Activated B cell treated with CpG ODN at 0.5 μM for 24 hours (primary cell): ENCODE results near the gene APOBEC3F. TPM values are rescaled to one million over a fixed set of nuclear protein-coding genes. Genes with fewer than 3 reads are reported as not detected.
"Not testable (repeated sequence)": the region's sequence is repeated elsewhere in the genome, so short reads cannot be mapped to it uniquely, and the experiment has no call there.

Experiments used
- ATAC-seq: fragments of 200-7000 bp; cut with Tn5 transposase; one replicate; pipeline ENCODE4 v1.10.0; 2021; ENCODE audit warnings: low read depth, mild to moderate bottlenecking, moderate library complexity
- CTCF ChIA-PET: fragments of 350-600 bp; sonication (Branson Sonifier 250); formaldehyde crosslinking; loops from one replicate; lab custom pipeline; 2021; ENCODE audit warnings: antibody characterized with exemption; lab: Charles Lee
- POLR2A ChIA-PET: fragments of 350-600 bp; sonication (Branson Sonifier 250); formaldehyde crosslinking; loops from one replicate; lab custom pipeline; 2021; ENCODE audit warnings: antibody characterized with exemption; lab: Charles Lee
- DNase-seq: peaks from one replicate; pipeline ENCODE4 v3.0.0; 2022
- H3K27ac Mint-ChIP-seq: one replicate; pipeline ENCODE4 v1.8.0; 2020; ENCODE audit warnings: mixed read lengths
- H3K27me3 Mint-ChIP-seq: one replicate; pipeline ENCODE4 v1.8.0; 2021; ENCODE audit warnings: mixed read lengths
- H3K36me3 Mint-ChIP-seq: one replicate; pipeline ENCODE4 v1.8.0; 2021; ENCODE audit warnings: low read depth, mixed read lengths
- H3K4me1 Mint-ChIP-seq: one replicate; pipeline ENCODE4 v1.8.0; 2021; ENCODE audit warnings: mixed read lengths
- H3K4me3 Mint-ChIP-seq: one replicate; pipeline ENCODE4 v1.8.0; 2020; ENCODE audit warnings: mild to moderate bottlenecking, mixed read lengths
- H3K9me3 Mint-ChIP-seq: one replicate; pipeline ENCODE4 v1.8.0; 2020; ENCODE audit warnings: mixed read lengths
- CTCF ChIP-seq: fragments of 200-600 bp; IDR thresholded peaks from one replicate; pipeline ENCODE4 v1.8.0; 2022; ENCODE audit warnings: antibody characterized with exemption, mild to moderate bottlenecking
- intact Hi-C: fragments of 100-400 bp; cut with micrococcal nuclease; formaldehyde crosslinking; loops from one replicate; pipeline ENCODE4 v1.15.1; 2024
- total RNA-seq: library from RNA; stranded (reverse); gene quantifications from 2 replicates; pipeline ENCODE4 v1.2.3, GENCODE V29; 2022

APOBEC3F gene
- total RNA-seq, 1 donor from 2014 or later: 82.4 TPM

- Mint-ChIP-seq H3K4me1 (peaks cover 57% of the 10 kb centered on the region), H3K36me3 (peaks cover 30% of the 10 kb centered on the region), H3K9me3 (no peaks in the 10 kb centered on the region), H3K27me3 (no peaks in the 10 kb centered on the region), H3K27ac (peak within 1 kb of the TSS; percentile 95), H3K4me3 (peak within 1 kb of the TSS; percentile 96)
- intact Hi-C loops: loop anchor here (1.0 to 2.0 kb wide), 5 partner anchors 27 to 138 kb away; partner anchors contain the start of genes APOBEC3F and CBX7
- CTCF ChIA-PET: interaction anchor here (1.0 to 2.4 kb wide), 6 partner anchors 11 to 515 kb away, joined by 4 to 6 read pairs (median 5); no protein-coding TSS in a partner anchor
- TF ChIP-seq CTCF: no peak
- ATAC-seq: peak; percentile 96
- peak; percentile 65 for DNase-seq
- POLR2A ChIA-PET: interaction anchor here (0.5 to 4.1 kb wide), 18 partner anchors 10 to 732 kb away, joined by 3 to 24 read pairs (median 4); partner anchors contain the start of genes APOBEC3G and CBX7
Measured at GRCh38 chr22:39013942-39014722, 26.5 kb upstream of the APOBEC3F start, which contains the start of gene APOBEC3C. APOBEC3C (plus strand) TSS chr22:39014257; CDS start chr22:39014363, 106 bp downstream.

- ATAC-seq, H3K27me3 Mint-ChIP-seq, H3K9me3 Mint-ChIP-seq, DNase-seq: not testable (repeated sequence)
- peak overlapping the region; percentile 96 for H3K4me3 Mint-ChIP-seq
- H3K27ac Mint-ChIP-seq: peak overlapping the region; percentile 95
- peaks cover 33% of the 10 kb centered on the region for H3K36me3 Mint-ChIP-seq
- peaks cover 61% of the 10 kb centered on the region for H3K4me1 Mint-ChIP-seq
- ChIA-PET CTCF (interaction anchor here (1.5 to 2.4 kb wide), 2 partner anchors 100 to 107 kb away, joined by 5 to 6 read pairs; no protein-coding TSS in a partner anchor), POLR2A (interaction anchor here (0.6 to 4.1 kb wide), 11 partner anchors 9 to 731 kb away, joined by 3 to 24 read pairs (median 5); partner anchors contain the start of gene CBX7)
- intact Hi-C loops: loop anchor here (1.0 to 2.0 kb wide), 5 partner anchors 26 to 138 kb away; partner anchors contain the start of genes APOBEC3F and CBX7
Measured at GRCh38 chr22:39014723-39015121, 25.9 kb upstream of the APOBEC3F start.

GRCh38 chr22:39016592-39016991 lies 24.1 kb upstream of the APOBEC3F start:
- intact Hi-C loops: no loop called here
- H3K27ac Mint-ChIP-seq: peak overlapping the region; percentile 7
- CTCF ChIA-PET: no interaction called here

GRCh38 chr22:39017596-39018365 lies 22.9 kb upstream of the APOBEC3F start:
- Mint-ChIP-seq H3K27me3 (no peaks in the 10 kb centered on the region), H3K4me3 (no peak overlapping the region), H3K27ac (peak overlapping the region; percentile 72), H3K36me3 (peaks cover 44% of the 10 kb centered on the region), H3K4me1 (peaks cover 62% of the 10 kb centered on the region), H3K9me3 (no peaks in the 10 kb centered on the region)
- POLR2A ChIA-PET: no interaction called here
- no peak for ATAC-seq
- TF ChIP-seq CTCF: no peak
- CTCF ChIA-PET: no interaction called here
- intact Hi-C loops: no loop called here
- DNase-seq: no peak

More at GRCh38 chr22:39016592-39016991, 24.1 kb upstream of the APOBEC3F start:
- DNase-seq (no peak), ATAC-seq (no peak)
- Mint-ChIP-seq H3K36me3 (peaks cover 36% of the 10 kb centered on the region), H3K4me1 (peaks cover 62% of the 10 kb centered on the region), H3K4me3 (peak overlapping the region; percentile 38), H3K9me3 (no peaks in the 10 kb centered on the region), H3K27me3 (no peaks in the 10 kb centered on the region)
- POLR2A ChIA-PET: interaction anchor here (1.2 to 2.0 kb wide), 2 partner anchors 51 to 78 kb away, joined by 4 to 13 read pairs; no protein-coding TSS in a partner anchor
- no peak for TF ChIP-seq CTCF

GRCh38 chr22:39020021-39020651 lies 20.5 kb upstream of the APOBEC3F start:
- H3K27ac Mint-ChIP-seq: peak overlapping the region; percentile 96
- intact Hi-C loops, H3K27me3 Mint-ChIP-seq, H3K9me3 Mint-ChIP-seq, CTCF ChIA-PET, ATAC-seq, DNase-seq: not testable (repeated sequence)
- peak overlapping the region; percentile 91 for H3K4me3 Mint-ChIP-seq
- H3K4me1 Mint-ChIP-seq: peaks cover 59% of the 10 kb centered on the region
- H3K36me3 Mint-ChIP-seq: peaks cover 57% of the 10 kb centered on the region
- POLR2A ChIA-PET: interaction anchor here (1.0 to 4.2 kb wide), 4 partner anchors 35 to 78 kb away, joined by 6 to 19 read pairs (median 17); partner anchors contain the start of gene APOBEC3H
